UCSD-AML1 (cell line): ENCODE measurements around the gene TVP23B.
"Not testable (repeated sequence)": the region's sequence is repeated elsewhere in the genome, so short reads cannot be mapped to it uniquely, and the experiment has no call there.

ENCODE experiments used
- DNase-seq: peaks from one replicate; lab custom pipeline; 2025; ENCODE audit not compliant: unreplicated experiment; lab: John Stamatoyannopoulos, UW

Gene TVP23B

GRCh38 chr17:18780991-18781718, at the start of gene TVP23B:
TSS of gene TVP23B (plus strand) at chr17:18781183. CDS start at chr17:18781294, 111 bp downstream.
- peak; percentile 97 for DNase-seq

GRCh38 chr17:18732438-18732837, 48.5 kb upstream of the TVP23B start:
- DNase-seq = not testable (repeated sequence)

GRCh38 chr17:18733350-18733749, 47.6 kb upstream of the TVP23B start:
- DNase-seq = not testable (repeated sequence)

GRCh38 chr17:18739616-18740391, 41.2 kb upstream of the TVP23B start:
- not testable (repeated sequence) for DNase-seq

DNA sequence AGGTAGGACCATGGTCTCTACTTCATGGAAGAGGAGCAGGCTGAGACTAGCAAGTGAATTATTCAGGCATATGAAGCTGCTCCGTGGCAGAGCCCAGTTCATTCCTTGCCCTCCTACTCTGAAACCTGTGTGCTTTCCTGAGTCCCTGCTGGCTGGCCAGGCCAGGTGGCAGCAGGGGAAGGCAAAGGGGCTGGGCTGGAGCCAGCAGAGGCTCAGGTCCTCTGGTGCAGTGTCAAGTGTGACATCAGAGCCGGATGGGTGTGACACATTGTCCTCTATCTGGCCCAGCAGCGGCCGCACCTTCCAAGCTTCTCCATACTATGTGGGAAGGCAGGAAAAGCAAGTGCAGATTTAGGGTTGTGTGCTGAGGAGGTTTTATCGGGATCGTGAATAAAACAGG, 39.8 kb upstream of the TVP23B start:
- not testable (repeated sequence) for DNase-seq

DNA sequence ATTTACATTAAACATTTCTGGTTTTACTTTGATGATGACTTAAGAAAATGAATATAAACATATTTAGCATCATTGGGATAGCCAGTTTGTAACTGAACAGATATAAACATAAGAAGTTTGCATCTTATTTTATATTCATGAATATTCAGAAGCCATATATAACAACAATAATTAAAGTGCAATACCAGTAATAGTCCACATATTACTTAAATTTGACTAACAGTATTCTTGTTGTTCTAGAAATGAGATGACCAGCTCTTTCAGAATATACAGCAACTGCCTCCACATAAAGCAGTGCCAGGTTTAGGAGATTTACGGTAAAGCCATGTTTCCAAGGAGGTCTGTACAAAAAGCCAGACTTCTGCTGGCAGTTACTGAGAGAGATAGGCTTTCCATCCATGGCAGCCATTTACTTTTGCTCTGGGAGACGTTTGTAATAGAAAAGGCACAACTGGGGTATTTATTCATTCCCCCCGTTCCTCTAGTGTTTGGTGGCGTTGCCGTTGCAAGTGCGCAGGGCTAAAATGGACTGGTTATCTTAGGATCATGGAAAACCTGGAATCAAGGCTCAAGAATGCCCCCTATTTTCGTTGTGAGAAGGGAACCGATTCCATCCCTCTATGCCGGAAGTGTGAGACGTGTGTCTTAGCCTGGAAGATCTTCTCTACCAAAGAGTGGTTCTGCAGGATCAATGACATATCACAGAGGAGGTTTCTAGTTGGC, 37.1 kb upstream of the TVP23B start, which contains the start of gene FBXW10:
Gene FBXW10, plus strand, starts transcription at position 356 of the 723 bp plus-strand sequence. Its CDS starts 191 bp downstream, at position 547.
- DNase-seq = not testable (repeated sequence)

DNA sequence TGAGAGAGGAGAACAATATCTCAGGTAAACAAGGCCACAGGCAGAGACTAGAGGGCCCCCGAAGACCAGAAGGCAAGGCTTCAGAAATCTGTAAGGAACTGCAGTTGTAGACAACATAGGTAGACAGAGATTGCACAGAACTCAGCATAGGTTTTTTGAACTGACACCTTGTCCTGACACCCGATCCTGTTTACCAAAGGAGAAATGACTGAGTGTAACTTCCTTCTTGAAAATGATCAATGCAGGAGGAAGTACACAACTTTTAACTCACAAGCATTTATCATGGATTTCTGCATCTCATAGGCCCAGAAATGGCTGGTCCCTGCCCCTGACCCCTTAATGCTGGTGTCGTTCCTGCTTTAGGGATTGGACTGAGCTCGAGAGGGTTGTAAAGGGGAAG, 36.3 kb upstream of the TVP23B start:
- not testable (repeated sequence) for DNase-seq

DNA sequence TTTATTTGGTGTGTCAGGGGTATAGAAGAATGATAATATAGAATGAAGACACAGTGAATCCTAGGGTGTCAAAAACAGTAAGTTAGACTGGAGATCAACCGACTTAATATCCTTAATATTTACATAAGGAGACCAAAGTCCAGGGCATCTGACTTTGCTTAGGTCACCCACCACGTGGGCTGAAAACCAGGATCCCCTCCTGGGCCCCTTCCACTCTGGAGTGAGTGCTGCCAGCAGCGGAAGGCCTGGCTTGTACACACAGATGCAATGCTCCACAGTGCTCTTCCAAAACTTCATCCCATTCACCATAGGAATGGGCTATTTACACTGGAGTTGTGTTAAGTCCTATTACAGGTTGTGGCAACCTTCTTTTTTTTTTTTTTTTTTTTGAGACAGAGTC, 34.4 kb upstream of the TVP23B start:
- not testable (repeated sequence) for DNase-seq

DNA sequence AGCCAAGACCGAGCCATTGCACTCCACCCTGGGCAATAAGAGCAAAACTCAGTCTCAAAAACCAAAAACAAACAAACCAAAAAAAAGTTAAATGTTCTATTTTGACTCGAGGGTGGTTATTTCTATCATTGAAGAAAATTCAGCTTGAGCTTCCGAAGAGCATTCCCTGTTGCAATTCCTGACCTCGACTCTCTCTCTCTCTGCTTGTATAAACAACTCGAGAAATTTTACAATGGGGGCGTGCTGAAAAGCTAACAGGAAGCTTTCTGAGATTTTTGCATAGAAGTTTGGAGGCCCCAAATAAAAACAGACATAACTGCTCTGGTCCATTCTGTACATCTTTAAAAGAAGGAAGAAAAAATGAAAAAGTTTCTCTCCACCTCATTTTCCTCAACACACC, 33.5 kb upstream of the TVP23B start:
- not testable (repeated sequence) for DNase-seq

- DNase-seq = not testable (repeated sequence)
These were observed 30.7 kb upstream of the TVP23B start for GRCh38 chr17:18750242-18750641.

DNA sequence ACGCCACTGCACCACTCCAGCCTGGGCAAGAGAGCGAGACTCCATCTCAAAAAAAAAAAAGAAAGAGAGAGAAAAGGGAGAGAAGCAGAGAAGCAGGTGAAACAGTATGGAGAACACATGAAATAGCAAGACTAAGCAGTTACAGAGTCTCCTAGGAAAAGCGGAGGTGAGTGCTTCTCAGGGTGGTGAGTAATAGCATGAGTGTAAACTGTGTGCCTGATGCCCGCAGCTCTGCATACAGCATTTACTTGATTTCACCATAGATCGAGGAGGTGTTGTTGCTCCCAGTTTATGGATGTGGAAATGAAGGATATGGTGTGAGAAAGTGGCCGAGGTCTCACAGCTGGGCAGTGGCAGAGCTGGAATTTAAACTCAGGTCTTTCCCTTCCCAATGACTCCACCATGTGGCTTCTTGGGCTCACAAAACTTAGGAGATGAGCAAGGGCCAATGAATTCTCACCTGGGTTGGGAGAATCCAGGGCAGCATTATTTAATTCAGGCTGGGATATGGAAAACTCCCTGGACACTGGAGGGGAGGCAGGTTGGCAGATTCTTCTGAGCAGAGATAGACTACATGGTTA, 27.1 kb upstream of the TVP23B start:
- DNase-seq = not testable (repeated sequence)

DNA sequence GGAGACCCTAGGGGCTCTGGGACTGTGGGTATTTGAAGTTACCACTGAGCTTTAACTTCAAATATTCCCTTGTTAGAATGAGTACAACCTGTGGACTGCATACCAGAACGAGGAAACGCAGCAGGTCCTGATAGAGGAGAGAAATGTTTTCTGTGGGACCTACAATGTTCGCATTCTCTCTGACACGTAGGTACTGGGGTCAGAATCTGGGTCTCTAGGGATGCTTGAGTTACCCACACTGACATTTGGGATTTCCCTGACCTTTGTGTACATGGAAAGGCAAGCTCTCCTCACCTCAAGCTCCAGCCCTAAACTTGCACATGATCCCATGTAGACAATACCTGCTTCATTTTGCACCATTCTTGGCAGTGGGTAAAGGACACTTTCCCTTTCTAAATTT, 25.0 kb upstream of the TVP23B start:
- DNase-seq = not testable (repeated sequence)

DNA sequence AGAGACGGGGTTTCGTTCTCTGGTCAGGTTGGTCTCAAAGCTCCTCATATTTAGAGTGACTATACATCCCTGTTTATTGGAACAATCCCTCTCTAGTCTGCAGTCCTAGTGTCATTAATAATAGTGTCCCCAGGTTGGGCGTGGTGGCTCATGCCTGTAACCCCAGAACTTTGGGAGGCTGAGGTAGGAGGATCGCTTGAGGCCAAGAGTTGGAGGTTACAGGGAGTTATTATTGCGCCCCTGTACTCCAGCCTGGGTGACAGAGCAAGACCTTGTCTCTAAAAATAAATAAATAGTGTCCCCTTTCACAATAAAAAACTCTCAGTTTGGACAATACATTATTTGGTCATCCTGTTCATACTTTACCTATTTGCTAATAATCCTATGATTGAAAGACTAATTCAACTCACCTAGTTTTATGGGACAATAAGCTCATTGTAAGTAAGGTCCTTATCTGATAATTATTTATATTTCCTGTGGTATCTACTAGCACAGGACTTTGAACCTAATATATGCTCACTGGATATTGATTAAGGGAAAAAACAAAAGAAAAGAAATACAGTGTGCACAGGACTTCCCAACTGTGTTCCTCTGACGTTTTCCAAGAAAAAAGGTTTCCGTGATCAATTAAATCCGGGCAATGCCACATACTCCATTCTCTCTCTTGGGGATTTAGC, 23.5 kb upstream of the TVP23B start:
- DNase-seq = not testable (repeated sequence)

GRCh38 chr17:18758344-18758743, 22.6 kb upstream of the TVP23B start:
- not testable (repeated sequence) for DNase-seq

- DNase-seq = not testable (repeated sequence)
These were observed 20.8 kb upstream of the TVP23B start for GRCh38 chr17:18760221-18760620.

GRCh38 chr17:18770572-18770971, 10.4 kb upstream of the TVP23B start:
- DNase-seq = not testable (repeated sequence)

- not testable (repeated sequence) for DNase-seq
These were observed 9.9 kb upstream of the TVP23B start for GRCh38 chr17:18771066-18771465.

DNA sequence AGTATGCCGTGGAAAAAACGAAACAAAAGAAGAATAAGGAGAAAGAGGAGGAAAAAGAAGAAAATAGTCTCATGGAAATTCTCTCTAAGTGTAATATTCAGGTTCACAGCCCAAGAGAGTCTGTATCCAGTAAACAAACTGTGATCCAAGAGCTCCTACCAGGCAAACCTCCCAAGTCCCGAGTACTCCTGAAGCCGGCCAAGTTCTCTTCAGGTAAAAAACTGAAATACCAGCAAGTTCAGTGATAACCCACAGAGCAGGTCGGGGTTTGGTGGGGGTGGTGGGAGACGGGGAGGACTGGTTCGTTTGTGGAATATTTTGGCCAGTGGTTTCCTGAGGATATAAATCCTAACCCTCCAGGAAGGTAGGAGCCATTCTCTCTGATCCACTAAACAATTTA, 8.5 kb upstream of the TVP23B start:
- DNase-seq = no peak

GRCh38 chr17:18781805-18782204, 822 bp downstream of the TVP23B start:
- not testable (repeated sequence) for DNase-seq

DNA sequence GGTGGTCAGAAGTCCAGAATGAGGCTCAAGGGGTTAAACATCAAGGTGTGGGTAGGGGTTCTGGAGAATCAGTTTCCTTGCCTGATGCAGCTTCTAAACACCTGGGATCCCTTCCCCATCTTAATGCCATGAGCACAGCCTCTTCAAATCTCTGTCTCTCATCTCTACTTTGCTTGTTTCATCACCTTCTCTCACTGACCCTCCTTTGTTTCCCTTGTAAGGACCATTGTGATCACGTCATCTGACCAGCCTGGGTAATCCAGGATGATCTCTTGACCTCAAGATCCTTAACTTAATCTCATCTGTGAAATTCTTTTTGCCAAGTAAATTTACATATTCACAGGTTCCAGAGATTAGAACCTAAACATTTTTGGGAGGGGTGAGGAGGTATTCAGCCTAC, 5.0 kb downstream of the TVP23B start:
- DNase-seq = not testable (repeated sequence)
